Measurements from ENCODE around the gene RILPL1. TPM values are rescaled to one million over a fixed set of nuclear protein-coding genes. Genes with fewer than 3 reads are reported as not detected.

The RILPL1 gene
- total and polyA plus RNA-seq, 10 of the 15 experiments (the other 5 are each of a cell fraction or from before 2014, with no cell fraction given) = 0.05 to 0.61 (median 0.25) TPM

- Histone ChIP-seq H3K9me3 (replicated peaks; ENCODE audit: control insufficient read depth, insufficient read depth, low read length) (no peaks in the 10 kb centered on the region), H3K79me2 (ENCODE audit: control insufficient read depth, insufficient read depth, low read length) (no peaks in the 10 kb centered on the region), H3K4me3 (no peak overlapping the region), H3K27ac (ENCODE audit: control insufficient read depth, insufficient read depth) (no peak overlapping the region), H2AFZ (ENCODE audit: control insufficient read depth, low read depth, low read length) (no peak overlapping the region), H3K4me1 (ENCODE audit: control insufficient read depth, insufficient read depth, low read length) (no peaks in the 10 kb centered on the region), H3K9ac (ENCODE audit: control insufficient read depth, insufficient read depth, low read length) (no peak overlapping the region), H3K36me3 (ENCODE audit: control insufficient read depth in 2 of 2, insufficient read depth in 2 of 2, low read length in 1 of 2) (no peaks in the 10 kb centered on the region), H3K27me3 (replicated peaks in 1 of 2; ENCODE audit: control insufficient read depth in 2 of 2, insufficient read depth in 2 of 2, low read length in 1 of 2) (no peaks in the 10 kb centered on the region), H3K4me2 (ENCODE audit: control insufficient read depth, insufficient read depth) (no peak overlapping the region), H4K20me1 (ENCODE audit: control insufficient read depth, insufficient read depth) (no peaks in the 10 kb centered on the region)
- ChIA-PET RAD21 (ENCODE audit: unreplicated experiment) (no interaction called here), CTCF (interaction anchor here (0.6 kb wide), 3 partner anchors 40 to 426 kb away, joined by 3 read pairs; no protein-coding TSS in a partner anchor), SMC1A (ENCODE audit: uncharacterized antibody, unreplicated experiment) (no interaction called here), POLR2A (no interaction called here)
- in situ Hi-C loops (cut with MboI) = no loop called here
- 48% methylated on average over 13 of the region's 13 CpGs for WGBS (ENCODE audit: insufficient coverage, insufficient replicate concordance, low lambda C conversion rate, missing lambda C conversion rate)
- ATAC-seq = peak; percentile 50
- no peak for DNase-seq (ENCODE audit: low read depth, low spot score)
- BruUV-seq (replicated peaks) = no TSS peak
- intact Hi-C loops (cut with micrococcal nuclease; ENCODE audit: unreplicated experiment) = no loop called here
- TF ChIP-seq, protein P1, sequence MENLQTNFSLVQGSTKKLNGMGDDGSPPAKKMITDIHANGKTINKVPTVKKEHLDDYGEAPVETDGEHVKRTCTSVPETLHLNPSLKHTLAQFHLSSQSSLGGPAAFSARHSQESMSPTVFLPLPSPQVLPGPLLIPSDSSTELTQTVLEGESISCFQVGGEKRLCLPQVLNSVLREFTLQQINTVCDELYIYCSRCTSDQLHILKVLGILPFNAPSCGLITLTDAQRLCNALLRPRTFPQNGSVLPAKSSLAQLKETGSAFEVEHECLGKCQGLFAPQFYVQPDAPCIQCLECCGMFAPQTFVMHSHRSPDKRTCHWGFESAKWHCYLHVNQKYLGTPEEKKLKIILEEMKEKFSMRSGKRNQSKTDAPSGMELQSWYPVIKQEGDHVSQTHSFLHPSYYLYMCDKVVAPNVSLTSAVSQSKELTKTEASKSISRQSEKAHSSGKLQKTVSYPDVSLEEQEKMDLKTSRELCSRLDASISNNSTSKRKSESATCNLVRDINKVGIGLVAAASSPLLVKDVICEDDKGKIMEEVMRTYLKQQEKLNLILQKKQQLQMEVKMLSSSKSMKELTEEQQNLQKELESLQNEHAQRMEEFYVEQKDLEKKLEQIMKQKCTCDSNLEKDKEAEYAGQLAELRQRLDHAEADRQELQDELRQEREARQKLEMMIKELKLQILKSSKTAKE (IDR thresholded peaks at IDR 0.05; ENCODE audit: low read depth, poor library complexity, severe bottlenecking) = no peak
- no peak for TF ChIP-seq HDGF (IDR thresholded peaks at IDR 0.05)
- no peak for TF ChIP-seq ZNF622 (IDR thresholded peaks at IDR 0.05)
- no peak for TF ChIP-seq E2F4 (IDR thresholded peaks at IDR 0.05; ENCODE audit: low read depth, low read length)
- TF ChIP-seq ZSCAN29 (IDR thresholded peaks at IDR 0.05) = no peak
- TF ChIP-seq NR2C2 (IDR thresholded peaks at IDR 0.05; ENCODE audit: borderline replicate concordance, control insufficient read depth, insufficient read length, low read depth) = no peak
- no peak for FAIRE-seq
Observed at GRCh38 chr12:123498126-123498825, 35.2 kb downstream of the RILPL1 start.

Data from GM12878 (cell line).